ENCODE results near the gene FAM186B.

FAM186B gene

DNA sequence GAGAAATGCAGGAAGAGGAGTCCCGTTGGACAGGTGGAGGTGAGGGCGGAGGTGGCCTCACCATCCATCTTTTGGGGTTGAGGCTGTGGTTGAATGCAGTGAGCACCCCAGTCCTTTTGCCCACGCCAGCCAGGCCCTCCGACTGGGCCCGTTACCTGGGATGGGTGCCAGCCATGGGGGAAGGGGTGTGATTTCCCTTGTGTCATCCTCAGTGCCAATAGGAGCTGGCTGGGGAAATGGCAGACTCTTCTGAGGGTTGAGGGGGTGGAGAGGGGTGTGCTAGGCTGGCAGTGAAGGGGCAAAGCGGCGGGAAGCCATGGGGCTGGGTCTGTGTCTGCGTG, 57.0 kb downstream of the FAM186B start:
- in situ Hi-C loops (cut with HindIII; ENCODE audit: low sequenced_read_pairs): no loop called here
- no peak overlapping the region for H3K4me3 ChIP-seq (ENCODE audit: low read depth, low read length)
- TF ChIP-seq, protein P1, sequence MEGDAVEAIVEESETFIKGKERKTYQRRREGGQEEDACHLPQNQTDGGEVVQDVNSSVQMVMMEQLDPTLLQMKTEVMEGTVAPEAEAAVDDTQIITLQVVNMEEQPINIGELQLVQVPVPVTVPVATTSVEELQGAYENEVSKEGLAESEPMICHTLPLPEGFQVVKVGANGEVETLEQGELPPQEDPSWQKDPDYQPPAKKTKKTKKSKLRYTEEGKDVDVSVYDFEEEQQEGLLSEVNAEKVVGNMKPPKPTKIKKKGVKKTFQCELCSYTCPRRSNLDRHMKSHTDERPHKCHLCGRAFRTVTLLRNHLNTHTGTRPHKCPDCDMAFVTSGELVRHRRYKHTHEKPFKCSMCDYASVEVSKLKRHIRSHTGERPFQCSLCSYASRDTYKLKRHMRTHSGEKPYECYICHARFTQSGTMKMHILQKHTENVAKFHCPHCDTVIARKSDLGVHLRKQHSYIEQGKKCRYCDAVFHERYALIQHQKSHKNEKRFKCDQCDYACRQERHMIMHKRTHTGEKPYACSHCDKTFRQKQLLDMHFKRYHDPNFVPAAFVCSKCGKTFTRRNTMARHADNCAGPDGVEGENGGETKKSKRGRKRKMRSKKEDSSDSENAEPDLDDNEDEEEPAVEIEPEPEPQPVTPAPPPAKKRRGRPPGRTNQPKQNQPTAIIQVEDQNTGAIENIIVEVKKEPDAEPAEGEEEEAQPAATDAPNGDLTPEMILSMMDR (IDR thresholded peaks at IDR 0.05; ENCODE audit: low read depth, low read length): no peak
- DNase-seq (ENCODE audit: low read depth, low spot score): no peak

DNA sequence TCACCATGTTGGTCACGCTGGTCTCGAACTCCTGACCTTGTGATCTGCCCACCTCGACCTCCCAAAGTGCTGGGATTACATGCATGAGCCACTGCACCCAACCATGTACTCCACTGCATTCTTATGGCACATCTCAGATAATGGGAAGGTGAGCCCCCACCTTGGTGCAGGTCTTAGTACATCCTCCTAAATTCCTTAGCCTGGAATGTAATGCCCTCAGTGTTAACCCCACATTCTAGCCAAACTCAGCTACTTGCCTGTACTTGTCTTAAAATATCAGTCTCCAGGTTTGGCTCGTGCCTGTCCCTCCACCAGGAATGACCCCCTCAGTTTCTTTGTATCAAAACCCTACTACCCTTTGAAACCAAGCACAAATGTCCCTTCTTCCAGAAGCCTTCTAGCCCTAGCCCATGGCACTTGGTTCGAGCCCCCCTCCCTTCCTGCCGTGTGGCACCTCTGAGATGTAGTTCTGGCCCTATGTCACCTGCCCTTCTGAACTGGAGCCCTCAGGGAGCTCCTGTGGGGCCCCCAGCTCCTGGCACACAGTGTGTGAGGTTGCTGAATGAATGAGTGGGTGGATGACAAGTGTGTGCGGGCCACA, 58.2 kb downstream of the FAM186B start:
- TF ChIP-seq, protein P1 (IDR thresholded peaks at IDR 0.05; ENCODE audit: low read depth, low read length): no peak
- H3K4me3 ChIP-seq (ENCODE audit: low read depth, low read length): no peak overlapping the region
- in situ Hi-C loops (cut with HindIII; ENCODE audit: low sequenced_read_pairs): no loop called here
- no peak for DNase-seq (ENCODE audit: low read depth, low spot score)

DNA sequence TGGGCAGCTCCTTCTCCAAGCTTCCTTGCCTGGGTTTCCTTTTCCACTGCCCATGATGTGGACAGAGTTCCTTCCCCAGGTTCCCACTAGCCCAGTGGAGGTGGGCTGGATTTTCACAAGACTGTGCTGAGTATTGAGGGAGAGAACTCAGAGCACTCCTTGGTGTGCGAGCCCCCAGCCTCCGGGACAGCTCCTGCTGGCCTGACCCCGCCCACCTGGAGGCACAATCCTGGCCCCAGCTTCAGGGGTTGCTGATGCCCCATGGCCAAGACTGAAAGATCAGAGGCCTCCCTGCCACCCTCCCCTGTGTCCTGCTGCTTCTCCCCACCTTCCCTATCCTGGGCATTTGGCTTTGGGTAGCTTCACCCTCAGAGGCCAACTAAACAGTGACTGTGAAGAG, 59.0 kb downstream of the FAM186B start:
- H3K4me3 ChIP-seq (ENCODE audit: low read depth, low read length): no peak overlapping the region
- no peak for DNase-seq (ENCODE audit: low read depth, low spot score)
- TF ChIP-seq, protein P1 (IDR thresholded peaks at IDR 0.05; ENCODE audit: low read depth, low read length): no peak
- in situ Hi-C loops (cut with HindIII; ENCODE audit: low sequenced_read_pairs): no loop called here

DNA sequence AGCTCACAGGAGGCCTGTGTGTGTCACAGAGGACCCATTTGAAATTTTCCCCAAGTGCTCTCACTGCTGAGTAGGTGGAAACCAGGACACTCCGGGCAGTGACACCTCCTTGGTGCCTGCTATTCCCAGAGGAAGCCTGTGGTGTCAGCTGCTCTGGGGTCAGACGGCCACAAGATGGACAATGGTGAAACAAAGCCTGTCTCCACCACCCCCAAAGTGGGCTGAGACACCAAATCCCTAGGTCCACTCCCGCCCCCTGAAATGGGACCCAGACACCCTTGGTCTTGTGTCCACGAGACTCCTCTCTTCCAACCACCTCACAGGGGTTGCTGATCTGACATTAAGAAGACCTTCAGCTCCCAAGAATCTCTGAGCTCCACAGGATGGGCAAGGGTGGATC, 59.6 kb downstream of the FAM186B start:
- TF ChIP-seq, protein P1 (IDR thresholded peaks at IDR 0.05; ENCODE audit: low read depth, low read length): no peak
- in situ Hi-C loops (cut with HindIII; ENCODE audit: low sequenced_read_pairs): no loop called here
- no peak overlapping the region for H3K4me3 ChIP-seq (ENCODE audit: low read depth, low read length)
- DNase-seq (ENCODE audit: low read depth, low spot score): no peak

DNA sequence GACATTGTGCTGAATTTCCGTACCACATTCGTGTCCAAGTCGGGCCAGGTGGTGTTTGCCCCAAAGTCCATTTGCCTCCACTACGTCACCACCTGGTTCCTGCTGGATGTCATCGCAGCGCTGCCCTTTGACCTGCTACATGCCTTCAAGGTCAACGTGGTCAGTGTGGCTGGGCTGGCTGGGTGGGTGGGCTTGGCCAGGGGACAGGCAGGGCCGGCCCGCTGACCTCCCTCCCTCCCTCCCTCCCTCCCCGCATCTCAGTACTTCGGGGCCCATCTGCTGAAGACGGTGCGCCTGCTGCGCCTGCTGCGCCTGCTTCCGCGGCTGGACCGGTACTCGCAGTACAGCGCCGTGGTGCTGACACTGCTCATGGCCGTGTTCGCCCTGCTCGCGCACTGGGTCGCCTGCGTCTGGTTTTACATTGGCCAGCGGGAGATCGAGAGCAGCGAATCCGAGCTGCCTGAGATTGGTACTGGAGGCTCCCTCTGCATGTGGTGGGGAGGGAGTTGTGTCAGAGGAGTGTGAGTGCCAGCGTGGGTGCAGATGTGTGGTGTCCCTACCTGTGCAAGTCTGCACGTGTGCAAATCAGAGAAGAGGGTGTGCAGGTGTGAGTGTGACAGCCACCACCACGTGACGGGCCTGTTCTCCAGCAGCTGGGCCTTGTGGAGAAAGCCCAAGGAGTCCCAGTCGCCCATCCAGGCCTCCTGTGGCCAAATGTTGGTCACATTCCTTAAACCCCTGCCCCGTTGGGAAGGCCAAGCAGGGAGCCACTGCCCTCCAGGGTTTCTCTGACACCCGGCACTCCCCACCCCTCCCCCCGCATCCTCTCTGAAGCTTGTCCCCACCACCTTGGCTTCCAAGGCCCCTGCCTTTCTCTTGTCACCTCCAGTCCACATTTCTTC, 61.3 kb downstream of the FAM186B start:
- DNase-seq (ENCODE audit: low read depth, low spot score): no peak
- TF ChIP-seq, protein P1 (IDR thresholded peaks at IDR 0.05; ENCODE audit: low read depth, low read length): no peak

DNA sequence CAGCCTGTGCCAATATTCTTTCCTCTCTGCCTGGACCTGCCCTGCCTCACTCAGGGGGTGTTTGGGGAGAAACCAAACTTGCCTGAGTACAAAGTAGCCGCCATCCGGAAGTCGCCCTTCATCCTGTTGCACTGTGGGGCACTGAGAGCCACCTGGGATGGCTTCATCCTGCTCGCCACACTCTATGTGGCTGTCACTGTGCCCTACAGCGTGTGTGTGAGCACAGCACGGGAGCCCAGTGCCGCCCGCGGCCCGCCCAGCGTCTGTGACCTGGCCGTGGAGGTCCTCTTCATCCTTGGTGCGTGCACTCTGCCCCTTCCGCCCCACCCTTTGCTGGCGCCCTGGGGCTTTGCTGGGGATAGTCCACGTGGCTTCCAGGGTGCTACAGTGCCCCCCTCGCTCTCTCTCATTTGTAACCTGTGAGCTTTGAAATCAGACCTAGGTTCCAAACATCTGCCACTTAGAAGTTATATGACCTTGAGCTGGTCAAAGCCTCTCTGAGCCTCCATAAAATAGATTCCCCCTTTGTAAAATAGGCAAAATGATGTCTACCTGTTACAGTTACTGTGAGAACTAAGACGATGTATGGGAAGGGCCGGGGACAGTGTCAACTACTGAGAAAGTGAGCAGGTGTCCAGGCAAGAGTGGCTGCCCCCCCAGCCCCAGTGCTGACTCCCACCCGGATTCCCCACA, 62.1 kb downstream of the FAM186B start:
- no peak for DNase-seq (ENCODE audit: low read depth, low spot score)
- in situ Hi-C loops (cut with HindIII; ENCODE audit: low sequenced_read_pairs): no loop called here
- no peak overlapping the region for H3K4me3 ChIP-seq (ENCODE audit: low read depth, low read length)
- TF ChIP-seq, protein P1 (IDR thresholded peaks at IDR 0.05; ENCODE audit: low read depth, low read length): no peak

More for the DNA sequence above, 61.3 kb downstream of the FAM186B start:
- in situ Hi-C loops (cut with HindIII; ENCODE audit: low sequenced_read_pairs): no loop called here
- no peak overlapping the region for H3K4me3 ChIP-seq (ENCODE audit: low read depth, low read length)
